HG02610 (cell line): ENCODE data around the gene PPP1R16B.
"Not testable (repeated sequence)": the region's sequence is repeated elsewhere in the genome, so short reads cannot be mapped to it uniquely, and the experiment has no call there.

Experiments
- ATAC-seq: cut with Tn5 transposase; IDR thresholded peaks from one replicate; pipeline ENCODE4 v1.9.1; 2021; ENCODE audit warnings: mild to moderate bottlenecking, moderate library complexity; ENCODE audit not compliant: unreplicated experiment

PPP1R16B gene

GRCh38 chr20:38960187-38960687 lies 154.7 kb downstream of the PPP1R16B start:
- not testable (repeated sequence) for ATAC-seq

- ATAC-seq: no peak
Measured at GRCh38 chr20:38961530-38962043, 156.1 kb downstream of the PPP1R16B start.

GRCh38 chr20:38962044-38962927 lies 156.8 kb downstream of the PPP1R16B start, which contains the start of gene DHX35:
Gene DHX35 (plus strand): TSS chr20:38962344. CDS start chr20:38962368, 24 bp downstream.
- peak; percentile 95 for ATAC-seq

- no peak for ATAC-seq
Measured at GRCh38 chr20:38962928-38963401, 157.5 kb downstream of the PPP1R16B start.

GRCh38 chr20:38963745-38964144 lies 158.2 kb downstream of the PPP1R16B start:
- ATAC-seq: no peak

GRCh38 chr20:38965264-38965663 lies 159.8 kb downstream of the PPP1R16B start:
- no peak for ATAC-seq

- ATAC-seq: no peak
Measured at GRCh38 chr20:38968090-38968489, 162.6 kb downstream of the PPP1R16B start.

- no peak for ATAC-seq
Measured at GRCh38 chr20:38969708-38970107, 164.2 kb downstream of the PPP1R16B start.

- ATAC-seq: no peak
Measured at GRCh38 chr20:38970302-38970701, 164.8 kb downstream of the PPP1R16B start.
